NOMO-1 (cell line): Measurements from ENCODE around the gene STAT1.

Experiments used
- DNase-seq, 2 experiments: peaks; one replicate each; lab custom pipeline; 2025; ENCODE audit not compliant: unreplicated experiment in 2 of 2; lab: John Stamatoyannopoulos, UW

STAT1 gene

GRCh38 chr2:191032588-191033429 is 18.8 kb upstream of the STAT1 start:
- peak; percentile 28 to 81 for DNase-seq

GRCh38 chr2:191031256-191031655 is 17.3 kb upstream of the STAT1 start:
- no peak for DNase-seq

- DNase-seq: peak in 1 of 2 experiments; percentile 49
Measured at GRCh38 chr2:191030521-191031154, 16.7 kb upstream of the STAT1 start.

GRCh38 chr2:191029280-191029950 is 15.4 kb upstream of the STAT1 start:
- DNase-seq: peak in 1 of 2 experiments; percentile 33

DNA sequence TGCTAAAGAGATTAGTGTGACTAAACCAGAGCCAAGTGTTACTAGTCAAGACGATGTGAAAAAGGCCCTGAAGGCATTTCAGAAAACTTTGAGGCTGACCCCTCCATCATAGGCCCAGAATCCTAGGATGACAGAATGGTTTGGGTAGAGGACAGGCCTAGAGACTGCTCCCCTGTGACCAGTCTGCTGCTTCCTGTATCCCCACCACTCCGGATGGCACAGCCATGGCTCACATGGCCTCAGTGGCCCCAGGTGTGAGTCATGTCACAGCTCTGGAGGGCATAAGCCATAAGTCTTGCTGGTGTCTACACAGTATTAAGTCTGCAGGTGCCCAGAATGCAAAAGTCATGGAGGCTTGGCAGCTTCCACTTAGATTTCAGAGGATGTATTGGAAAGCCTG is 12.4 kb upstream of the STAT1 start:
- DNase-seq: no peak

- no peak for DNase-seq
Measured at GRCh38 chr2:191025135-191025534, 11.2 kb upstream of the STAT1 start.

GRCh38 chr2:191023235-191023679 is 9.3 kb upstream of the STAT1 start:
- no peak for DNase-seq

DNA sequence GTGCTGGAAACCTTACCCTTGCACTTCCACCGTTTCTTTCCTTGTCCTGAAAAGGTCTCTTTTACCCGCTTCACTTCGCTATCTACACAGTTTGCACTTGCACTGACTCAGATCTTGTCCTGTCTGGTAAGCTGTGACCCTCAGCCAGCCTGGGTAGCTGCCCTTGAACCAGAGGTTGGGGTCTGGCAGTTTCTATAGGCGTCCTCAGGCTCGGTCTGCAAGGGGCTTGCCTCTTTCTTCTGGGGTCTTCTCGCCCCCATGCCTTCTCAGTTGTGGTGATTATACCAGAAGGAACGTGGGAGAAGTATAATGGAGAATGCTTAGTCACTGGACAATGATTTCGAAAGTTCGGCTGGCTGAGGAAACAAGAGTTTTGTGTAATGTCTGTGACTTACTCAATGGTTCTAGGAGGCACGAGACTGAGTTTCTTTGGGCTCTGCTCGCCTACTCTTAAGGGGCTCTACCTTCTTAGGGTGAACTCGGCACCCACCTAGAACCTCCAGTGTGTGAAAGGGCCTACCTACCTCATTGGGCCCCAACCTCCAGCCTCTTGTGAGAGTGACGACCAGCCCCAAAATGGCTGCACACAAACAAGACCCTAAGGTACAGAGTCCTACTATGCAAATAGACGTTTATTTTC is 6.9 kb upstream of the STAT1 start:
- DNase-seq: peak; percentile 59 to 86

GRCh38 chr2:191020221-191020741 is 6.3 kb upstream of the STAT1 start:
- DNase-seq: peak; percentile 92 to 95

GRCh38 chr2:191019376-191019775 is 5.4 kb upstream of the STAT1 start:
- DNase-seq: no peak

GRCh38 chr2:191018643-191019119 is 4.7 kb upstream of the STAT1 start:
- no peak for DNase-seq

DNA sequence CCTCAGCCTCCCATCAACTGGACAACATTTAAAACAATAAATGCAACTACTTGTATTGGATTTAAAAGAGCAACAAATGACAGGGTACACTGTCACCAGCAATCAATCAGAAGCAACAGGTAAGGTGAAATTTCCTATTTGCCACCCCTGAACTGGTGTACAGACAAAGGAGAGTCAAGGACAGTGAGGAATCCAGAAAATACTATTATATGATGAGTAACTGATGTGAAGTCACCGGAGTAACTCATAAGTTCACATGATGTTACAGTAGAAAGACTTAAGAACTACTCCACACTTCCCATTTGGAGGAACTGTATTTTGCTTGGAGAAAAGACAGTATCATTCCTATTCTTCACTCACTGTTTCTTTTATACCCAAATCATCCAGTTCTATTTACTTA is 4.1 kb upstream of the STAT1 start:
- no peak for DNase-seq

- no peak for DNase-seq
Measured at GRCh38 chr2:191015831-191016230, 1.9 kb upstream of the STAT1 start.

DNA sequence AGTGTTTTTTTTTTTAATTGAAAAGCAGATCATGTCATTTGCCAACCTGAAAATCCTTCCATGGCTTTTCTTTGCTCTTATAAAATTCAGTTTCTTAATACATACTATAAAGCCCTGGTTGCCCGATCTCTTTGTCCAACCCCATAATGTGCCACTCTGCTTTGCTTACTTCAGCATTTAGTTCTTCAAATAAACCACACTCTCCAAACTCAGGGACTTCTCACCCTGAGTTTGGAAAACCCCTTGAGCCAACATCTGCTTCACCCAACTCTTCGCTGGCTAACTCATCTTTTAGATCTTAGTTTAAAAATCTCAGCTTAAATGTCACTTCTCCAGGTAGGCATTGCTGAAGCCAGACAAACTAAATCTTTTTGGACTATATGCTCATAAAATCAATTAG is 1.3 kb upstream of the STAT1 start:
- DNase-seq: no peak

GRCh38 chr2:191014653-191015020 is 666 bp upstream of the STAT1 start:
- DNase-seq: no peak

GRCh38 chr2:191013682-191013931 is 364 bp downstream of the STAT1 start:
- DNase-seq: no peak

GRCh38 chr2:191012845-191013681 is 908 bp downstream of the STAT1 start:
- peak; percentile 14 to 40 for DNase-seq

DNA sequence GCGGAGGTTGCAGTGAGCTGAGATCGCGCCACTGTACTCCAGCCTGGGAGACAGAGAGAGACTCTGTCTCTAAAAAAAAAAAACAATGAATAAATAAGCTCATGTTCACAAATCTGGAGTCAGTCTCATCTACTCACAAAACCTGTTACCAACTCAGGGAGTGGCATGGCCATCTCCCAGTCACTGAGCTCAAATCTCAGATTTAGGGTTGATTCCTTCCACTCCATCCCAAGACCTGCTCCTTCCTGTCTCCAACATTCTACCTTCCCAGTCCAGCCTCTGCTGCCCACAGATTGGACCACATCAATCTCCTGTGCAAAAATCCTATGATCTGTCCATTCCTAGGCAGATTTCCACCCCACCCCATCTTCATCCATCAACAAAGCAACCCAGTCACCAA is 1.6 kb downstream of the STAT1 start:
- no peak for DNase-seq

DNA sequence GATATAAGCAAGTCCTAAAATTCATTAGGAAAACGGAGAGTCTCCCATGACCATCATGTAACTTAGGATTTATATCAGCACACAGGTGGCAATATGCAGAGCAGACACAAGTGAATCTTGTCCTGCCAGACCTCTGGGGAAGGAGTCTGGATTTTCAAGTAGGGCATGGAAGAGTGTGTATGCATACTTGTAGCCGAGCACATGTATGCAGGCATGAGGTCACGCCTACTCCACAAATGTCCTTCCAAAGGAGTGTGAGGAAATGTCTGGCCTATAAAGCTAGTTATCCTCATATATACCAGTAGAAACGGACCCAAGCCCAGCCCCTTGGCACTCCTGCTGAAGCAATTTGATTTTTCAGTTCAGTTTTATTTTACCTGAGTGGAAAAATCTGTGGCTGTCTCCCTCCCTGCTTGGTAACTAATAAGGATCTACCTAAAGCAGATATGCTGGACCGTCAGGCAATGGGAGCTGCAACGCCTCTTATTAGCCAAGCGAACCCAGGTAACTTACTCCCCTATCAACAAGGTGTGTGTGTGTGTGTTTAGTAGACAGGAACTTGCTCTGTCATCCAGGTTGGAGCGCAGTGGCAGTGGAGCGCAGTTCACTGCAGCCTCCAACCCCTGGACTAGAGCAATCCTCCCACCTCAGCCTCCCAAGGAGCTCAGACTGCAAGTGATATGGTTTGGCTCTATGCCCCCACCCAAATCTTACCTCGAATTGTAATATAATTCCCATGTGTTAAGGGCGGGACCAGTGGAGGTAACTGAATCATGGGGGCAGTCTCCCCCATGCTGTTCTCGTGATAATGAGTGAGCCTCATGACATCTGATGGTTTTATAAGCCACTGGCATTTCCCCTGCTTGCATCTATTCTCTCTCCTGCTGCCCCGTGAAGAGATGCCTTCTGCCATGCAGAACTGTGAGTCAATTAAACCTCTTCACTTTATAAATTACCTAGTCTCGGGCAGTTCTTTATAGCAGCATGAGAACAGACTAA is 2.8 kb downstream of the STAT1 start:
- DNase-seq: no peak
